Ascending aorta (tissue), 2 donors: ENCODE data around the gene ADAM8. TPM values are rescaled to one million over a fixed set of nuclear protein-coding genes. Genes with fewer than 3 reads are reported as not detected.

Source experiments
- DNase-seq, 2 donors: peaks; one replicate each; pipeline ENCODE4 v3.0.0-alpha.2; 2019; ENCODE audit warnings: low spot score in 2 of 2
- H3K27ac ChIP-seq, 2 donors: fragments of 200-600 bp; sonication (generic); one replicate each; pipeline ENCODE4 v1.5.1; 2016 to 2017; ENCODE audit warnings: mild to moderate bottlenecking in 1 of 2
- H3K27me3 ChIP-seq: fragments of 200-600 bp; sonication (generic); one replicate; pipeline ENCODE4 v1.5.1; 2017
- H3K36me3 ChIP-seq, 2 donors: fragments of 200-600 bp; sonication (generic); one replicate each; pipeline ENCODE4 v1.5.1; 2016
- H3K4me1 ChIP-seq, 2 donors: fragments of 200-600 bp; sonication (generic); one replicate each; pipeline ENCODE4 v1.5.1; 2016 to 2017; ENCODE audit warnings: mild to moderate bottlenecking in 1 of 2
- H3K4me3 ChIP-seq, 2 donors: fragments of 200-600 bp; sonication (generic); one replicate each; pipeline ENCODE4 v1.5.1; 2016 to 2017; ENCODE audit warnings: mild to moderate bottlenecking in 1 of 2
- H3K9me3 ChIP-seq, 2 donors: fragments of 200-600 bp; sonication (generic); one replicate each; pipeline ENCODE4 v1.5.1; 2016
- CTCF ChIP-seq, 3 experiments: fragments of 200-600 bp in 2 of 3; fragments of 450-650 bp in 1 of 3; sonication (generic) in 2 of 3; IDR thresholded peaks; one replicate each; pipeline ENCODE4 v1.5.1; 2016 to 2019; ENCODE audit warnings: antibody characterized with exemption in 3 of 3, mild to moderate bottlenecking in 1 of 3, moderate library complexity in 1 of 3
- intact Hi-C: fragments of 100-400 bp; cut with DNase I; formaldehyde crosslinking; loops from one replicate; pipeline ENCODE4 v1.15.1; 2023
- total RNA-seq: library from RNA; depleted of rRNA; stranded (reverse); fragments of >200 nt; gene quantifications from one replicate; pipeline ENCODE4 v1.1.0, GENCODE V29; 2016

ADAM8 gene
- total RNA-seq, 1 donor from 2014 or later = 21.4 TPM

- intact Hi-C loops = no loop called here
- Histone ChIP-seq H3K4me1 (no peaks in the 10 kb centered on the region), H3K36me3 (peaks cover 83 to 98% of the 10 kb centered on the region in 2 donors), H3K9me3 (no peaks in the 10 kb centered on the region), H3K4me3 (no peak overlapping the region), H3K27ac (no peak overlapping the region), H3K27me3 (no peaks in the 10 kb centered on the region)
- no peak for TF ChIP-seq CTCF (IDR thresholded peaks at IDR 0.05)
- DNase-seq = no peak
Measured at GRCh38 chr10:133283931-133284330, 7.3 kb upstream of the ADAM8 start.

- no peak overlapping the region for H3K4me3 ChIP-seq
- H3K4me1 ChIP-seq = no peaks in the 10 kb centered on the region
- H3K9me3 ChIP-seq = no peaks in the 10 kb centered on the region
- no peak overlapping the region for H3K27ac ChIP-seq
- no peak for DNase-seq
- intact Hi-C loops = no loop called here
- H3K27me3 ChIP-seq = no peaks in the 10 kb centered on the region
- H3K36me3 ChIP-seq = peaks cover 73 to 91% of the 10 kb centered on the region in 2 donors
- no peak for TF ChIP-seq CTCF (IDR thresholded peaks at IDR 0.05)
Measured at GRCh38 chr10:133282846-133283390, 6.2 kb upstream of the ADAM8 start.

- H3K9me3 ChIP-seq = no peaks in the 10 kb centered on the region
- no peaks in the 10 kb centered on the region for H3K27me3 ChIP-seq
- H3K27ac ChIP-seq = no peak overlapping the region
- TF ChIP-seq CTCF (IDR thresholded peaks at IDR 0.05) = no peak
- H3K36me3 ChIP-seq = peaks cover 63 to 82% of the 10 kb centered on the region in 2 donors
- no peaks in the 10 kb centered on the region for H3K4me1 ChIP-seq
- intact Hi-C loops = no loop called here
- DNase-seq = no peak
- no peak overlapping the region for H3K4me3 ChIP-seq
Measured at GRCh38 chr10:133281628-133282372, 5.1 kb upstream of the ADAM8 start.

GRCh38 chr10:133281084-133281483 is 4.4 kb upstream of the ADAM8 start:
- H3K4me1 ChIP-seq = peaks cover 0 to 3% of the 10 kb centered on the region in 2 donors
- intact Hi-C loops = no loop called here
- no peak overlapping the region for H3K4me3 ChIP-seq
- H3K27ac ChIP-seq = no peak overlapping the region
- no peaks in the 10 kb centered on the region for H3K27me3 ChIP-seq
- H3K9me3 ChIP-seq = no peaks in the 10 kb centered on the region
- no peak for TF ChIP-seq CTCF (IDR thresholded peaks at IDR 0.05)
- H3K36me3 ChIP-seq = peaks cover 58 to 75% of the 10 kb centered on the region in 2 donors
- DNase-seq = no peak

GRCh38 chr10:133280391-133281059 is 3.9 kb upstream of the ADAM8 start:
- intact Hi-C loops = no loop called here
- H3K27me3 ChIP-seq = no peaks in the 10 kb centered on the region
- H3K27ac ChIP-seq = no peak overlapping the region
- peaks cover 57 to 70% of the 10 kb centered on the region in 2 donors for H3K36me3 ChIP-seq
- TF ChIP-seq CTCF (IDR thresholded peaks at IDR 0.05) = no peak
- DNase-seq = no peak
- no peaks in the 10 kb centered on the region for H3K9me3 ChIP-seq
- H3K4me1 ChIP-seq = peaks cover 0 to 3% of the 10 kb centered on the region in 2 donors
- no peak overlapping the region for H3K4me3 ChIP-seq
